ENCODE results near the gene SLC39A3. TPM values are rescaled to one million over a fixed set of nuclear protein-coding genes. Genes with fewer than 3 reads are reported as not detected.

SLC39A3 gene
- total RNA-seq, 3 donors from 2014 or later = 15.5 to 20.9 (median 19.2) TPM

- no peak for DNase-seq
- intact Hi-C loops (cut with DNase I, micrococcal nuclease) = loop anchor here in 1 of 2 donors (2.0 kb wide), 1 partner anchor 102 kb away; no protein-coding TSS in a partner anchor
- H3K36me3 ChIP-seq (ENCODE audit: low read depth) = no peaks in the 10 kb centered on the region
- TF ChIP-seq CTCF (IDR thresholded peaks at IDR 0.05) = no peak
- no peak for ATAC-seq
- H3K9me3 ChIP-seq = no peaks in the 10 kb centered on the region
- H3K4me1 ChIP-seq (ENCODE audit: low read depth) = peaks cover 2% of the 10 kb centered on the region
- H3K4me3 ChIP-seq = no peak overlapping the region
These were observed 11.1 kb upstream of the SLC39A3 start for GRCh38 chr19:2750808-2751437.

GRCh38 chr19:2747349-2747748 is 7.5 kb upstream of the SLC39A3 start:
- Histone ChIP-seq H3K36me3 (ENCODE audit: low read depth) (no peaks in the 10 kb centered on the region), H3K9me3 (no peaks in the 10 kb centered on the region), H3K4me1 (ENCODE audit: low read depth) (peaks cover 2% of the 10 kb centered on the region), H3K4me3 (no peak overlapping the region)
- ATAC-seq (no peak), DNase-seq (no peak)
- intact Hi-C loops (cut with DNase I, micrococcal nuclease) = loop anchor here in 1 of 2 donors (5.0 kb wide), 1 partner anchor 100 kb away; no protein-coding TSS in a partner anchor
- no peak for TF ChIP-seq CTCF (IDR thresholded peaks at IDR 0.05)

DNA sequence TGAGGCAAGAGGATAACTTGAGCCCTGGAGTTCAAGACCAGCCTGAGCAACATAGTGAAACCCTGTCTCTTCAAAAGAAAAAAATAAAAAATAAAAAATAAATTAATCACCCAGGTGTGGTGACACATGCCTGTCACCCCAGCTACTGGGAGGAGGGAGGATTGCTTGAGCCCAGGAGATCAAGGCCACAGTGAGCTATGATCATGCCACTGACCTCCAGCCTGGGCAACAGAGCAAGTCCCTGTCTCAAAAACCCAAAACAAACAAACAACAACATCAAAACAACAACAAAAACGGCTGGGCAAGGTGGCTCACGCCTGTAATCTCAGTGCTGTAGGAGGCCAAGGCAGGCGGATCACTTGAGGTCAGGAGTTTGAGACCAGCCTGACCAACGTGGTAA is 4.3 kb upstream of the SLC39A3 start:
- ATAC-seq = no peak
- intact Hi-C loops (cut with DNase I, micrococcal nuclease) = no loop called here
- H3K9me3 ChIP-seq = no peaks in the 10 kb centered on the region
- no peaks in the 10 kb centered on the region for H3K36me3 ChIP-seq (ENCODE audit: low read depth)
- peaks cover 5% of the 10 kb centered on the region for H3K4me1 ChIP-seq (ENCODE audit: low read depth)
- TF ChIP-seq CTCF (IDR thresholded peaks at IDR 0.05) = no peak
- DNase-seq = no peak
- no peak overlapping the region for H3K4me3 ChIP-seq

DNA sequence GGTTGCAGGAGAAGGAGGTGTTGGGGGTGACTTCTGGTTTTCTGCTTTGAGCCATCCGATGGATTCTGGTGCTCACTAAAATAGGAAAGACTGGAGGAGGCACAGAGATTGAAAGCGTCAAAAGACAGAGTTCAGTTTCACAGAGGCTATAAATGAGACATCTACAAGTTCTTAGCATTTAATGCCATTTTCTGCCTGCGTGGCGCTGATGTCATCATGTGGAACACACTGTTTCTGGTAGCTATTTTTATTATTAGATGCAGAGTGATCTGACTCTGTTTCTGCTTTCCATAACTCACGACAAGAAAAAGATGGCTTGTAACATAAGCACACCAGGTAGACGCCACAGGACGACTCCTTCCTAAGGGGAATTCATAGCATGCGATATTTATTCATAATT is 3.3 kb upstream of the SLC39A3 start:
- DNase-seq = no peak
- intact Hi-C loops (cut with DNase I, micrococcal nuclease) = no loop called here
- TF ChIP-seq CTCF (IDR thresholded peaks at IDR 0.05) = no peak
- H3K4me3 ChIP-seq = no peak overlapping the region
- peaks cover 13% of the 10 kb centered on the region for H3K4me1 ChIP-seq (ENCODE audit: low read depth)
- H3K9me3 ChIP-seq = no peaks in the 10 kb centered on the region
- no peaks in the 10 kb centered on the region for H3K36me3 ChIP-seq (ENCODE audit: low read depth)
- ATAC-seq = no peak

GRCh38 chr19:2740314-2740656 is 468 bp upstream of the SLC39A3 start:
- Histone ChIP-seq H3K4me1 (ENCODE audit: low read depth) (peaks cover 13% of the 10 kb centered on the region), H3K4me3 (peak overlapping the region; percentile 72), H3K36me3 (ENCODE audit: low read depth) (no peaks in the 10 kb centered on the region), H3K9me3 (no peaks in the 10 kb centered on the region)
- no peak for ATAC-seq
- intact Hi-C loops (cut with DNase I, micrococcal nuclease) = no loop called here
- no peak for TF ChIP-seq CTCF (IDR thresholded peaks at IDR 0.05)
- no peak for DNase-seq

Measured in mucosa of descending colon (tissue), 3 donors.